ENCODE data around the gene AGXT.
"Not testable (repeated sequence)": the region's sequence is repeated elsewhere in the genome, so short reads cannot be mapped to it uniquely, and the experiment has no call there.

AGXT gene

DNA sequence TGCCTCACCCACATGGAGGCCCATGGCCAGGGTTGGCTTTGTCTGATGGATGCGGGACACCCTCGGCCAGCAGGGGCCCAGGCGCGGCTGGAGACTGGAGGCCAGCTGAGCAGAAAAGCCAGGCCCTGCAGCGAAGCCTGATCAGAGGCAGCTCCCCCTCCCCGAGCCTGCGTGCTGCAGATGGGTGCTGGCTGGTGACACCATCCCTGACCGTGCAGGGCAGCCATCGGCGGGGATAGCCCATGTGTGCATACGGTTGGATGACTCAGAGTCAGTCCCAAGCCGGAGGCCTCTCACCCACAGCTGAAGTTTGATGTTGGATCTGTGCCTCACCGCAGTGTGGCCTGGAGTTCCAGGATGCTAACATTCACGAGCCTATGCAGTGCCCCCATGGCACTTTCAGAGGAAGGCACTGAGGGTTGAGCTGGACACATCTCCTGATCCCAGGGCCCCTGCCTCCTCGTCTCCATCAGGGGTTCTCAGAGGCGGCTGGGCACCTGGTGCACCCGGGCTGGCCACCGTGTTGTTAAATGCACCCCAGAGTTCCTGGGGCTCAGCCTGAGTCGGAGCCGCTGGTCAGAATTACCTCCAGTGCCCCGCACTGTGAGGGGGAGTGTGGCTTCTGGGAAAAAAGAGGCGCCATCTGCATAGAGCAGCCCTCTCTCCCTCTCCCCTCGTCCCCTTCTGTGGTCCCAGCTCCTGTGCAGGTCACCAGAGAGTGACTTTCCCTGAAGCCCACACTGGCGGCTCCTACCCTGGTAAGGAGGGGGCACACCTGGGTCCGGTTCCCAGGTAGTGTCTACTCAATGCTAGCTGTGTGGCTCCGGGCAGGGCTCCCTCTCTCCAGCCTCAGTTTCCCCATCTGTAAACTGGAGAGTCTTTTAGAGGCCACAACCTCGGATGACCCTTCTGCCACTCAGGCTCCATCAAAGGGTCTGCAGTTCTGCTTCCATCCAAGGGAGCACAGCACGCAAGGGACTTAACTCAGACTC lies 29.2 kb upstream of the AGXT start:
- no peak for DNase-seq (ENCODE audit: low spot score)

DNA sequence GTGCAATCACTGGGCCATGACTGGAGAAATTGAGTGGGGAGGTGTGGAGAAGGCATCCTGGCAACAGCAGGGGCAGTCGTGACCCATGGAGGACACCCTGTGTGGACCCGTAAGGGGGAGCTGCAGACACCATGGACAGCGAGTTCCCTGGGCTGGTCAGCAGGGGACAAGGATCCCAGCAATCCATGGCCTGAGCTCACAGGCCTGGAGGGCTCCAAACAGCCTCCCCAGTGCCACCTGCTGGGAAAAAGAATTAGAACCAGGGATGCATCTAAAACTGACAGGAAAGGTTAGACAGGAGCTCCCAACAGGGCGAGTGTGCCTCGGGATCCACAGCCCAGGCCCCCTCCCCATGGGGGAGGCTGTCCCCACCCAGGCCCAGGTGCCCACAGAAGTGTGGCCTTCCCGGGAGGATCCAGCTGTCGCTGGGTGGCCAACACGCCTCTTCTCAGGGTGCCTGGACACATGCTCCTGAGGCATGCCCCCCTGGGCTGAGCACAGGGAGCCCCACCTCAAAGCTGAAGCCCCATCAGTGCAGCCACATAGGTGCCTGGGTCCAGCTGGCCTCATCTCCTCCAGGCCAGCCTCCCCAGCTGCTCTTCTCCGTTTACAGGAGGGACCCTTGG lies 28.1 kb upstream of the AGXT start:
- peak; percentile 75 for DNase-seq (ENCODE audit: low spot score)

- not testable (repeated sequence) for DNase-seq (ENCODE audit: low spot score)
Measured at GRCh38 chr2:240846309-240846708, 22.3 kb upstream of the AGXT start.

- no peak for DNase-seq (ENCODE audit: low spot score)
Measured at GRCh38 chr2:240846873-240847595, 21.6 kb upstream of the AGXT start.

DNA sequence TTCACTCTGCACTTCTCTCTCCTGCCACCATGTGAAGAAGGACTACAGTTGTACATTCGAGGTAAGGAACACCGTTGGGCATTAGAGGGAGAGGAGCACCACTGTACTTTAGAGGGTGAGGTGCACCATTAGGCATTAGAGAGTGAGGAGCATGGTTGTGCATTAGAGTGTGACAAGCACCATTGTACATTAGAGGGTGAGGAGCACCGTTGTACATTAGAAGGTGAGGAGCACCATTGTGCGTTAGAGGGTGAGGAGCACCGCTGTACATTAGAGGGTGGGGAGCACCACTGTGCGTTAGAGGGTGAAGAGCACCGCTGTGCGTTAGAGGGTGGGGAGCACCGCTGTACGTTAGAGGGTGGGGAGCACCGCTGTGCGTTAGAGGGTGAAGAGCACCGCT lies 20.8 kb upstream of the AGXT start:
- no peak for DNase-seq (ENCODE audit: low spot score)

GRCh38 chr2:240848900-240849680 lies 19.5 kb upstream of the AGXT start:
- no peak for DNase-seq (ENCODE audit: low spot score)

DNA sequence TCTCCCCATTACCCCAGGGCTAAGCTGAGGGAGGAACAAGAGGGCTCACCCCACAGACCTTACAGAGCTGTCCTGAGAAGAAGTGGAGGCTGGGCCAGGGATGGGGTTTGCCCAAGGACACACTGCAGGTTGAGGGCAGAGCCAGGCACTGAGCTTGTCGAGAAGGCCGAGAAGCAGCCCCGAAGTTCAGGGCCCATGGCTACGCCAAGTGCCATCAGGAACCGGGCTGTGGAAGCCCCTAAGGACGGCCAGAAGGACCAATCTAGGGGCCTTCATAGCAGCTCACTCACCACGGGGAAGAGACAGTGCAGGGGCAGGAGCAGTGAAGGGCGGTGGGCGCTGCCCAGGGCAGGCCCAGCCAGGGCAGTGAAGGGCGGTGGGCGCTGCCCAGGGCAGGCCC lies 18.6 kb upstream of the AGXT start:
- DNase-seq (ENCODE audit: low spot score): no peak

DNA sequence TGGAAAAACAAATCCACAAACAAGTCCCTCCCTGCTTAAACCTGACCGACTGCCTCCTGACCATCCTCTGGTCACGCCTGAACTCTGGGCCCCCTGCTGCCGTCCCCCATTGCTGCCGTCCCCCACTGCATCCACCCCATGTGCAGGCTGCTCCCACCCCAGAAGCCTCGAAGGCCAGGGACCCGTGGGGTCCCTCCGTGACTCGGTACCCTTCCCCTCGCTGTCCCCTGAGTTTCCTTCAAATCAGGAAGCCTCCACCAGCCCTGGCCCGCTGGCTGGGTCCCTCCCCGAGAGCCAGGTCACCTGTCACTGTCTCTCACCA lies 17.9 kb upstream of the AGXT start:
- DNase-seq (ENCODE audit: low spot score): no peak

DNA sequence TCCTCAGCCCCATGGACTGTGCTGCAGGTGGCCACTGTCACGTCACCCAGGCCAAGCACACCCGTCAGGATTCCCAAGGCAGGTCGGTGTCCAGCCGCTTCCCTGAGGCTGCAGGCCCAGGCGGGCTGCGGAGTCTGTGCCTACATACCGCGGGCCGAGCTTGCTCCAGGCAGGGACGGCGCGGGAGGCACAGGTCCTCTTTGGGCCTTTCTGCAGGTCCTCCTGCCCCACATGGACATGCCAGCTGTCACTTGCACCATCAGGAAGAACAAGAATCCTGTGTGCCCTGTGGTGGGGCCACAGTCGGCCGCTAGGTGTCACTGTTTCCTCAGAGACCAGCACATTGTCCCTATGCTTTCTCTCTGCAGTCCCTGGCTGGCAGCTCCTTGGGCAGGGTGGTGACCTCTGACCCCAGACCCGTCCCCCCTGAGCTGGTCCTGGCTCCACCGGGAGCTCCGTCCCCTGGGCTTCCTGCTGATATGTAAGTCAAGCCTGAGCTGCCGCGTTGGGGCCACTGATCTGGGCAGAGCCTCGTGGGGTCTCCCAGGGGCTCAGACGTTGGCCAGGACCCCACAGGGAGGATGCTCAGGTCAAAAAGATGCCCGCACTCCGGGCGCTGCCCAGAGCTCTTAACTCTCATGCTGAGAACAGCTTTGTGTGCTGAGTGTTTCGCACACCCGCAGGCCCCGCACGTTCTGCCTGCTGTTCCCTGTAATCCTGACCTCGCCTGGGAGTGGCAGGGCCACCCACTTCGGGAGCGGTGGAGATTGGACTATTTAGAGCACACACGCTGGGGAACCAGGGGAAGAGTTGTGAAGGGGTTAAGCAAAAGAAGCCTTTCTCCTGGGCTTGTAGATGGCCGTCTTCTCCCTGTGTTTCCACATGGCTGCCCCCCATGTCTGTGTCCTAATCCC lies 17.3 kb upstream of the AGXT start:
- DNase-seq (ENCODE audit: low spot score): peak; percentile 87

DNA sequence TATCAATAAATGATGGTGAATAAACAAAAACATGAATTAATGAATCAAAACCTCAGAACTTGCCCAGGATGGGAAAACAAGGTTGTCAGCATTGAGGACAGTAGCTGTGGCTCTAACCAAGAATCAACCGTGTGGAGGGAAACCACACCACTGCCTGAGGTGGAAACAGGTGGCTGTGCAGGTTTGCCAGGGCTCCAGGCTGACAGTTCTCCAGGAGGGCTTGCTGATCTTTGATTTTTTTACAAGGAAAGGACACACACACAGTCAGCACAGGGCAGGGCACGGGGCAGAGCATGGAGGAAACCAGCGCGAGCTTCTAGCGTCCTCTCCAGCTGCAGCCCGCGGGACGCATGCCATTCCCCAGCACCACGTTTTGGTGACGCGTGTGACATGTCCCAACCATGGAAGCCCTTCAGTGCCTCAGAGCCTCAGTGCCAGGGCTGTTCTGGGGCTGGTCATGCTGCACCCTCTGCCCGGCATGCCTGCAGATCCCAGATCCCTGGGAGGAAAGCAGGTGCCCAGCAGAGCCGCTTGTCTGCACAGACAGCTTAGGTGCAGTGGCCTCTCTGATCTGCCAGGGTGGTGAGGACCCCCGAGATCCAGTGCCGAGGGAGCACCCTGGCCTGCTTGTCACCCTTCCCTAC lies 15.8 kb upstream of the AGXT start:
- no peak for DNase-seq (ENCODE audit: low spot score)

- no peak for DNase-seq (ENCODE audit: low spot score)
Measured at GRCh38 chr2:240855670-240856069, 13.0 kb upstream of the AGXT start.

GRCh38 chr2:240856151-240856980 lies 12.3 kb upstream of the AGXT start:
- DNase-seq (ENCODE audit: low spot score): no peak

DNA sequence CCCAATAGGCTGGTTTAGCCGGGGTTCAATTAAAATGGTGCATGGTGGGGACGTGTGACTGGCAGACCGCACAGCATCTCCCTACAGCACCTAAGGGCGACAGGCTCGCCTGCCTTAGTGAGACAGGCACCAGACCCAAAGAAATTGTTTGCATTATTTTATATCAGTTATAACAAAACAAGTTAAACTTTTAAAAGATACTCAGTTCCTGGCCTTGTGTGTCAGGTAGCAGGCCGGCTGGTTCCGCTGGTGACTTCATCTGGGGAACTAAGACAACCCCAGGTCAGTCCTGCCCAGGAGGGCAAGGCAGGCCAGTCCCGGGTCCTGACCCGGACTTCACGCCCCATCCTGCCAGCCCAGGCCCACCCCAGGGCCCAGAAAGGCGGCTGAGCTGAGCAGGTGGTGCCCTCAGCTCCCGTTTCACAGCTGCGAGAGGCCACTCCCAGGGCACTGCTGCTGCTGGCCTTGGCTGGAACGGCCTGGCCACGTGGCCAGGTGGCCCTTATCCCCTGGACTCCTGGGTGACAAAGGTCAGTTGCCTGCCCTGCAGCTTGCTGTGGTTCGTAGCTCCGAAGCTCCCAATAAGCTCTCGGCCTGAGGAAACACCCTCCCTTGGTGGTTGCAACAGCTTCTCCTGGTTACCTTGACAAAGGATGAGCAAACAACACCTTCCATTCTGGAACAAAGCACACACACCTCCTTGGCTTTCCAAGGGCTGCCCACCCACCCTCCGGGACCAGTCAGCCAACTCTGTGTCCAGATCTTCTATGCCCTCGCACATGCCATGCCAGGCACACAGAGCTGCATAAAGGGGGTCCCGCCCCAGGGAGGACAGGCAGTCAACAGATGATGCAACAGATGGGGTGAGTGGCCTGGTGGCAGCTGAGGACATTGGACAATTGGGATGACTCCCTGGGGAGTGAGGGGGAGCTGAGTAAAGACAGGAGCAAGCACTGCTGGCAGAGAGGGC lies 11.3 kb upstream of the AGXT start:
- no peak for DNase-seq (ENCODE audit: low spot score)

DNA sequence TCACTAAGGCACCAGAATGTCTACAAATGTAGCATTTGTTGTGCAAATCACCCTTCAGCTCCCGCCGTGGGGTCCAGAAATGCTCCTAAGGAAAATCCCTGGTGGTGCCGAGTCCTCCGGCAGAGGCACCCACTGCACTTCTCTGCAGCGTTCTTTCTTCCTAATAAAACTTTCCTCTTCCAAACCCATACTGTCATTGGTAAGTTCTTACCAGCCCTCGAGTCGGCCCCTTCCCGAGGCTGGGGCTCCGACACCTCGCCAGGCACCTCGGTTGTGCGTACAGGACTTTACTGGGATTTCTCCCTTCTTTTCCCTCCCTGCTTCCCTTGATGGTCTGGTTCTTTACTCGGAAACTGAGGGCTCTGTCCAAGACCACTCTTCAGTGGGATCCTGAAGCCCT lies 10.3 kb upstream of the AGXT start:
- no peak for DNase-seq (ENCODE audit: low spot score)

DNA sequence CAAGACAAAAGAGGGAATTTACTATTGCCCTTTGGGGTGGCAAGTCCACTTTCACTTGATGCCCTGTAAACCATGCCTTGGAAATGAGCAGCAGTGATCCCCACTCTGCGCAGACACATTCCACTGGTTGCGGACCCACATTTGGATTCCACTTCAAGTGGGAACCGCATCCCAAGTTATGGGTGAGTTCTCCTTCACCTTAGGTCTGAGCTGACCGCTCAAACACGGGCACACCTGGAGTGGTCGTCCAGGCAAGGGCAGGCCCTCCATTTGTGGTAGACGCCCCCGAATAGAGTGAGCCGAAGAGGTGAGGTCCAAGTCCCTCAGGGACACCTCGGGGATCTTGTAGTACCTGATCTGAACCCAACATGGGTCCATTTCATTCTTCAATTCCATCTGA lies 9.8 kb upstream of the AGXT start:
- no peak for DNase-seq (ENCODE audit: low spot score)

DNA sequence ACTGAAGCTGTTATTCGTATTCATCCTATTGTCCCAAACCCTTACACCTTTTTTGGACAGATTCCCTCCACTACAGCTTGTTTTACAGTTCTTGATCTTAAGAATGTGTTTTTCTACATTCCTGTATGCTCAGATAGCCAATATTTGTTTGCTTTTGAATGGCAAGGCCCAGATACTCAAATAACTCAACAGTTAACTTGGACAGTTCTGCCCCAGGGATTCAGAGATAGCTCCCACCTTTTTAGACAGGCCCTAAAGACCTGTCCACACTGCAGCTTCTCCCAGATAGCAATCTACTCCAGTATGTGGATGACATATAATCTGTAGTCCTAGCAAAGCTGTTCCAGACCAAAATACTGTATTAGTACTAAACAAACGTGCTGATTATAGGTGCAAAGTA lies 7.1 kb upstream of the AGXT start:
- DNase-seq (ENCODE audit: low spot score): no peak

DNA sequence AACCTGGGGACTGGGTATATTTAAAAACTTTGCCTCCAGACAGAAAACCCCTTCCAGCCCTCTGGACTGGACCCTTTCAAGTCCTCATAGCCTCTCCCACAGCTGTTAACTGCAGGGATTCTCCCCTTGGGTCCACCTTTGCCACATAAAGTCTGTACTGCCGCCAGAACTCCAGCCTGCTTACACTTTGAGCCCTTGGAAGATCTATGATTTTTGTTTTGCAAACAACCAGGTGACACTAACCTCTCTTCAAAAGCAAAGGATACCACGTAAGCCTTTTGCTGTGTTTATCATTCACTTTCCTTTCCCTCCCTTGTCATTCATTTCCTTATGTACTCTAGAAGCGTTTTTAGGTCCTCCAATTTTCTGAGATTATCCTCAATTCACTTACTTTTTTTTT lies 4.1 kb upstream of the AGXT start:
- no peak for DNase-seq (ENCODE audit: low spot score)

GRCh38 chr2:240865391-240865790 lies 3.2 kb upstream of the AGXT start:
- no peak for DNase-seq (ENCODE audit: low spot score)
